Spleen (tissue), 7 donors: ENCODE measurements around the gene GSE1.

Experiments used
- CTCF ChIP-seq, 11 experiments: fragments of 200-600 bp in 7 of 11; fragments of 450-650 bp in 4 of 11; sonication (generic) in 4 of 11; IDR thresholded peaks in 8 of 11; conservative IDR thresholded peaks in 3 of 11; 1 replicate in 7 of 11; 2 replicates in 4 of 11; pipeline versions ENCODE4 v1.4.0 to v1.8.0; 2016 to 2021; ENCODE audit warnings: antibody characterized with exemption in 11 of 11, inconsistent platforms in 4 of 11, mild to moderate bottlenecking in 1 of 11
- POLR2A ChIP-seq, 3 donors: fragments of 450-650 bp; IDR thresholded peaks; one replicate each; pipeline ENCODE4 v1.5.1; 2017; ENCODE audit warnings: antibody characterized with exemption in 3 of 3, mild to moderate bottlenecking in 1 of 3
- POLR2AphosphoS5 ChIP-seq, 3 donors: sonication (generic); formaldehyde crosslinking; IDR thresholded peaks; one replicate each; pipeline ENCODE4 v1.5.1; 2017; ENCODE audit warnings: antibody characterized with exemption in 3 of 3
- donor health status: DM: no; HTN: no; CAD: no; lungs with moderate emphysema.
- donor health status: DM: no; HTN: no; CAD: no.
- donor health status: DM: no; HTN: no; CAD: no.

- TF ChIP-seq CTCF (IDR thresholded peaks at IDR 0.05 in 8 of 11, conservative IDR thresholded peaks at IDR 0.05 in 3 of 11) (no peak), POLR2A (IDR thresholded peaks at IDR 0.05) (no peak), POLR2AphosphoS5 (IDR thresholded peaks at IDR 0.05) (no peak)
These were observed 28.7 kb downstream of the GSE1 start for GRCh38 chr16:85641776-85642176.
